ENCODE results near the gene APBA2. TPM values are rescaled to one million over a fixed set of nuclear protein-coding genes. Genes with fewer than 3 reads are reported as not detected.

The APBA2 gene
- total RNA-seq, 4 donors from 2014 or later, result 7.7 to 14.4 (median 11.6) TPM

GRCh38 chr15:29046977-29047376, 161.2 kb downstream of the APBA2 start:
- intact Hi-C loops (cut with DNase I), result no loop called here
- H3K4me1 ChIP-seq, result no peaks in the 10 kb centered on the region
- no peak overlapping the region for H3K4me3 ChIP-seq (replicated peaks in 1 of 3)
- WGBS, 2 donors, result 97 to 99% methylated on average over 5 of the region's 5 CpGs
- no peak for DNase-seq
- no peak overlapping the region for H3K27ac ChIP-seq
- TF ChIP-seq, protein P1, sequence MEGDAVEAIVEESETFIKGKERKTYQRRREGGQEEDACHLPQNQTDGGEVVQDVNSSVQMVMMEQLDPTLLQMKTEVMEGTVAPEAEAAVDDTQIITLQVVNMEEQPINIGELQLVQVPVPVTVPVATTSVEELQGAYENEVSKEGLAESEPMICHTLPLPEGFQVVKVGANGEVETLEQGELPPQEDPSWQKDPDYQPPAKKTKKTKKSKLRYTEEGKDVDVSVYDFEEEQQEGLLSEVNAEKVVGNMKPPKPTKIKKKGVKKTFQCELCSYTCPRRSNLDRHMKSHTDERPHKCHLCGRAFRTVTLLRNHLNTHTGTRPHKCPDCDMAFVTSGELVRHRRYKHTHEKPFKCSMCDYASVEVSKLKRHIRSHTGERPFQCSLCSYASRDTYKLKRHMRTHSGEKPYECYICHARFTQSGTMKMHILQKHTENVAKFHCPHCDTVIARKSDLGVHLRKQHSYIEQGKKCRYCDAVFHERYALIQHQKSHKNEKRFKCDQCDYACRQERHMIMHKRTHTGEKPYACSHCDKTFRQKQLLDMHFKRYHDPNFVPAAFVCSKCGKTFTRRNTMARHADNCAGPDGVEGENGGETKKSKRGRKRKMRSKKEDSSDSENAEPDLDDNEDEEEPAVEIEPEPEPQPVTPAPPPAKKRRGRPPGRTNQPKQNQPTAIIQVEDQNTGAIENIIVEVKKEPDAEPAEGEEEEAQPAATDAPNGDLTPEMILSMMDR (IDR thresholded peaks at IDR 0.05), result no peak
- no peak for TF ChIP-seq POLR2A (IDR thresholded peaks at IDR 0.05)
- no peaks in the 10 kb centered on the region for H3K27me3 ChIP-seq
- no peaks in the 10 kb centered on the region for H3K9me3 ChIP-seq
- H3K36me3 ChIP-seq, result no peaks in the 10 kb centered on the region

GRCh38 chr15:29048011-29048410, 162.2 kb downstream of the APBA2 start:
- no peaks in the 10 kb centered on the region for H3K36me3 ChIP-seq
- H3K4me3 ChIP-seq (replicated peaks in 1 of 3), result no peak overlapping the region
- H3K4me1 ChIP-seq, result no peaks in the 10 kb centered on the region
- 89% methylated on average over 9 of the region's 9 CpGs for WGBS, 2 donors
- intact Hi-C loops (cut with DNase I), result no loop called here
- no peak overlapping the region for H3K27ac ChIP-seq
- no peak for DNase-seq
- no peaks in the 10 kb centered on the region for H3K9me3 ChIP-seq
- TF ChIP-seq POLR2A (IDR thresholded peaks at IDR 0.05), result no peak
- TF ChIP-seq, protein P1 (IDR thresholded peaks at IDR 0.05), result no peak
- H3K27me3 ChIP-seq, result no peaks in the 10 kb centered on the region

DNA sequence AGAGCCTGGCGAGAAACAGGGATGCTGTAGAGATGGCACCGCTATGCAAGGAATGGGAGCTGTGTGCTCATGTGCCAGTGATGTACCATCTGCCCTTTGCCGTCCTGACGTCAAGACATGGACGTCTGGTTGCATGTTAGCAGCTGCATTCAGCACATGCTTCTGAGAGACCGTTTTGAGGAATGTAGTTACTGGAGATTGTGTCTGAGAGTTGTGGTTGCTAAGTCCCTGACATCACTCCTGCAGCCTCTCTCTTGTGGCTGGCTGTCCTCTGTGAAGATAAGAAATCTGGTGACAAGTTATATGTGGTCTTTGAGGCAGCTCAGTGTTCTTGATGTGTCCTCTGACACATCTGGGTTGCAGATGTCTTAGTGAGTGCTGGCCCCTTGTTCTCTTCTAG, 165.1 kb downstream of the APBA2 start:
- no peaks in the 10 kb centered on the region for H3K9me3 ChIP-seq
- H3K36me3 ChIP-seq, result no peaks in the 10 kb centered on the region
- intact Hi-C loops (cut with DNase I), result no loop called here
- H3K27ac ChIP-seq, result no peak overlapping the region
- H3K4me1 ChIP-seq, result no peaks in the 10 kb centered on the region
- DNase-seq, result no peak
- 74 to 84% methylated on average over 6 of the region's 6 CpGs for WGBS, 2 donors
- no peak overlapping the region for H3K4me3 ChIP-seq (replicated peaks in 1 of 3)
- TF ChIP-seq POLR2A (IDR thresholded peaks at IDR 0.05), result no peak
- TF ChIP-seq, protein P1 (IDR thresholded peaks at IDR 0.05), result no peak
- no peaks in the 10 kb centered on the region for H3K27me3 ChIP-seq

DNA sequence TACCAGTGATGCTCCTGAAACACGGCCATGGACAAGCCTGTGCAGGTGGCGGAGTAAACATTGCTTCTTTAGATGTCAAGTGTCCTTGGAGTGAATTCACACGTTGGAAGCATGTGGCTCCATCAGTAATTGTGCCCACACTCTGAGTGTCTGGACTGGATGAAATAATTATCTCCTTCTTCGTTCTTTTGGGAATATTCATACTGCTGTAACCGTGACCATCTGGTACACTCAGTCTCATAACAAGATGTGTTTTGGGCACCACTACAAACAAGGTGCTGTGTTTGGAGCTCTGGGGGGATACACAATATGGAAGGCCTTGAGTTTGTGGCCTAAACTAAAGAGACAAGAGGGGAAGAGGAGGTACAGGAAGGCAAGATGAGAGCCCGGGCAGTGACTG, 165.6 kb downstream of the APBA2 start:
- Histone ChIP-seq H3K4me1 (no peaks in the 10 kb centered on the region), H3K36me3 (no peaks in the 10 kb centered on the region), H3K27me3 (no peaks in the 10 kb centered on the region), H3K27ac (no peak overlapping the region), H3K9me3 (no peaks in the 10 kb centered on the region), H3K4me3 (replicated peaks in 1 of 3) (no peak overlapping the region)
- WGBS, 2 donors, result 80 to 82% methylated on average over 6 of the region's 6 CpGs
- DNase-seq, result no peak
- intact Hi-C loops (cut with DNase I), result no loop called here
- TF ChIP-seq, protein P1 (IDR thresholded peaks at IDR 0.05), result no peak
- TF ChIP-seq POLR2A (IDR thresholded peaks at IDR 0.05), result no peak

DNA sequence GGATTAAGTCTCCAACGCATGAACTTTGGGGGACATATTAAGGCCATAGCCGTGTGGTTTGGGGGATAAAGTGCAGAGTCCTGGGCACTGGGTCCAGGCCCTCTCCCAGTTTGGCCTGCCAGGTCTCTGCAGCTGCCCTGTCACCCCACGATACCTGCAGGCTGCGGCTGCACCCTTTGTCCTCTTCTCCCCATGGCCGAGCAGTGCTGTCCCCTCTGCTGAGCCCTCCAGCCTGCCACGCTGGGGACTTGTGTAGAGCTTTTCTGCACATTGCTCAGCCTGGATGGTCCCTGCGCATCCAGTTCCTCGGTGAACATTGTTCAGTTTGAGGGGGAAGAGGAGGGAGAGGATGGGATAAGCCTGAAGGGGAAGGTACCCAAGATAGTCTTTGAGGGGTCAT, 167.2 kb downstream of the APBA2 start:
- Histone ChIP-seq H3K36me3 (no peaks in the 10 kb centered on the region), H3K4me3 (replicated peaks in 1 of 3) (no peak overlapping the region), H3K4me1 (no peaks in the 10 kb centered on the region), H3K9me3 (no peaks in the 10 kb centered on the region), H3K27me3 (no peaks in the 10 kb centered on the region), H3K27ac (no peak overlapping the region)
- intact Hi-C loops (cut with DNase I), result no loop called here
- 94 to 99% methylated on average over 8 of the region's 8 CpGs for WGBS, 2 donors
- TF ChIP-seq POLR2A (IDR thresholded peaks at IDR 0.05), result no peak
- TF ChIP-seq, protein P1 (IDR thresholded peaks at IDR 0.05), result no peak
- no peak for DNase-seq
